Measurements from ENCODE around the gene CBR1. TPM values are rescaled to one million over a fixed set of nuclear protein-coding genes. Genes with fewer than 3 reads are reported as not detected.

Gene CBR1
- total and polyA plus RNA-seq, 2 of the 13 experiments (the other 11 are each of a cell fraction or from before 2014, with no cell fraction given), result 33.7 to 38.7 TPM

DNA sequence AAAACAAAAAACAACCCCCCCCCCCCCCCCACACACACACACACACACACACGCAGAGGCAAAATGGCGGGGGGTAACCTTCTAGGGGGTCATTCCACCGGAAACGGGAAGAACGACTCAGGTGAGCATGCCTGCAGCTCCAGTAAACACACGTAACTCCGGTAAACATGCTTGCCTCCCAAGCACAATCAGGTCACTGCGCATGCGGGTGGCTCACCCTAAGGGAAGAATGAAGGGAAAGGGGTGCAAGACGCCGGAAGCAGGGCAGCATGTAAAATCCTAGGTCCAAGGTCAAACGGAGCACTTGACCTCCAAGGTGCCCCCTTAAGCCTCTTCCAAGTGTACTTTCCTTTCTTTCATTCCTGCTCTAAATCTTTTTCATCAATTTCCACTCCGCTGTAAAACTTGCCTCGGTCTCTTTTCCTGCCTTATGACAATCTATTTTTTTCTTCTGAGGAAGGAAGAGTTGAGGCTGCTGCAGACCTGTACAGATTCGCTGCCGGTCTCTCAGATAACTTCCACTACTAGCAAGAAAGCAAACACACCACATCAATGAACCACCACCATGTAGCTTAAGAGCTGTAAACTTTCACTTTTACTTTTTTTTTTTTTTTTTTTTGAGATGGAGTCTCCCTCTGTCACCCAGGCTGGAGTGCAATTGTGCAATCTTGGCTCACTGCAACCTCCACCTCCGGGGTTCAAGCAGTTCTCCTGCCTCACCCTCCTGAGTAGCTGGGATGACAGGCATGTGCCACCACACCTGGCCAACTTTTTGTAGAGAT is 44.0 kb downstream of the CBR1 start (continued):
- TF ChIP-seq ZNF7 (CRISPR knock-in tag; IDR thresholded peaks at IDR 0.05), result no peak
- TF ChIP-seq ZKSCAN5 (CRISPR knock-in tag; IDR thresholded peaks at IDR 0.05), result no peak
- TF ChIP-seq SAFB2 (CRISPR knock-in tag; IDR thresholded peaks at IDR 0.05; ENCODE audit: borderline replicate concordance, low read depth), result no peak
- no peak for TF ChIP-seq CEBPB (IDR thresholded peaks at IDR 0.05; ENCODE audit: borderline replicate concordance, low read depth, low read length)
- TF ChIP-seq SIX4 (CRISPR knock-in tag; IDR thresholded peaks at IDR 0.05), result no peak
- no peak for TF ChIP-seq ZNF749 (CRISPR knock-in tag; IDR thresholded peaks at IDR 0.05; ENCODE audit: borderline replicate concordance)
- no peak for TF ChIP-seq POLR2AphosphoS2 (IDR thresholded peaks at IDR 0.05; ENCODE audit: low read depth, low read length)
- TF ChIP-seq, protein P1, sequence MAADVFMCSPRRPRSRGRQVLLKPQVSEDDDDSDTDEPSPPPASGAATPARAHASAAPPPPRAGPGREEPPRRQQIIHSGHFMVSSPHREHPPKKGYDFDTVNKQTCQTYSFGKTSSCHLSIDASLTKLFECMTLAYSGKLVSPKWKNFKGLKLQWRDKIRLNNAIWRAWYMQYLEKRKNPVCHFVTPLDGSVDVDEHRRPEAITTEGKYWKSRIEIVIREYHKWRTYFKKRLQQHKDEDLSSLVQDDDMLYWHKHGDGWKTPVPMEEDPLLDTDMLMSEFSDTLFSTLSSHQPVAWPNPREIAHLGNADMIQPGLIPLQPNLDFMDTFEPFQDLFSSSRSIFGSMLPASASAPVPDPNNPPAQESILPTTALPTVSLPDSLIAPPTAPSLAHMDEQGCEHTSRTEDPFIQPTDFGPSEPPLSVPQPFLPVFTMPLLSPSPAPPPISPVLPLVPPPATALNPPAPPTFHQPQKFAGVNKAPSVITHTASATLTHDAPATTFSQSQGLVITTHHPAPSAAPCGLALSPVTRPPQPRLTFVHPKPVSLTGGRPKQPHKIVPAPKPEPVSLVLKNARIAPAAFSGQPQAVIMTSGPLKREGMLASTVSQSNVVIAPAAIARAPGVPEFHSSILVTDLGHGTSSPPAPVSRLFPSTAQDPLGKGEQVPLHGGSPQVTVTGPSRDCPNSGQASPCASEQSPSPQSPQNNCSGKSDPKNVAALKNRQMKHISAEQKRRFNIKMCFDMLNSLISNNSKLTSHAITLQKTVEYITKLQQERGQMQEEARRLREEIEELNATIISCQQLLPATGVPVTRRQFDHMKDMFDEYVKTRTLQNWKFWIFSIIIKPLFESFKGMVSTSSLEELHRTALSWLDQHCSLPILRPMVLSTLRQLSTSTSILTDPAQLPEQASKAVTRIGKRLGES (CRISPR knock-in tag; IDR thresholded peaks at IDR 0.05; ENCODE audit: borderline replicate concordance), result no peak
- TF ChIP-seq, protein P2, sequence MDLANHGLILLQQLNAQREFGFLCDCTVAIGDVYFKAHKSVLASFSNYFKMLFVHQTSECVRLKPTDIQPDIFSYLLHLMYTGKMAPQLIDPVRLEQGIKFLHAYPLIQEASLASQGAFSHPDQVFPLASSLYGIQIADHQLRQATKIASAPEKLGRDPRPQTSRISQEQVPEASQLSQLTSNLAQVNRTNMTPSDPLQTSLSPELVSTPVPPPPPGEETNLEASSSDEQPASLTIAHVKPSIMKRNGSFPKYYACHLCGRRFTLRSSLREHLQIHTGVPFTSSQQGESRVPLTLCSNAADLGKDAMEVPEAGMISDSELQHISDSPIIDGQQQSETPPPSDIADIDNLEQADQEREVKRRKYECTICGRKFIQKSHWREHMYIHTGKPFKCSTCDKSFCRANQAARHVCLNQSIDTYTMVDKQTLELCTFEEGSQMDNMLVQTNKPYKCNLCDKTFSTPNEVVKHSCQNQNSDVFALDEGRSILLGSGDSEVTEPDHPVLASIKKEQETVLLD (CRISPR knock-in tag; IDR thresholded peaks at IDR 0.05; ENCODE audit: low read depth), result no peak
- no peak for TF ChIP-seq NR3C1 (CRISPR knock-in tag; IDR thresholded peaks at IDR 0.05)
- TF ChIP-seq SOX6 (IDR thresholded peaks at IDR 0.05), result no peak
- TF ChIP-seq SOX6 (CRISPR knock-in tag; IDR thresholded peaks at IDR 0.05), result 0 out of 2 replicates have a peak, but pooled peaks have one; percentile 12
- TF ChIP-seq RCOR2 (CRISPR knock-in tag; IDR thresholded peaks at IDR 0.05), result no peak
- no peak for TF ChIP-seq ZFP41 (CRISPR knock-in tag; IDR thresholded peaks at IDR 0.05; ENCODE audit: borderline replicate concordance)
- TF ChIP-seq DMTF1 (CRISPR knock-in tag; IDR thresholded peaks at IDR 0.05), result no peak
- TF ChIP-seq PRDM10 (CRISPR knock-in tag; IDR thresholded peaks at IDR 0.05; ENCODE audit: low read depth), result no peak
